ENCODE results near the gene LRRC1.
A peak's percentile ranks its signal among the peaks of the same experiment; 100 is the strongest.
"Not testable (repeated sequence)": the region's sequence is repeated elsewhere in the genome, so short reads cannot be mapped to it uniquely, and the experiment has no call there.

Gene LRRC1

GRCh38 chr6:53794720-53795339 is at the start of gene LRRC1:
Gene LRRC1 (plus strand): TSS chr6:53795005. CDS start chr6:53795257, 252 bp downstream.
- DNase-seq = peak; percentile 83 to 98 (median 90)
- intact Hi-C loops (cut with DNase I) = loop anchor here (1.0 to 10.0 kb wide), 4 partner anchors 37 to 248 kb away; partner anchors contain the start of gene GCLC

- intact Hi-C loops (cut with DNase I) = no loop called here
- no peak for DNase-seq
These were observed 48.2 kb upstream of the LRRC1 start for GRCh38 chr6:53746442-53747103.

GRCh38 chr6:53750052-53750650 is 44.7 kb upstream of the LRRC1 start:
- intact Hi-C loops (cut with DNase I) = no loop called here

DNA sequence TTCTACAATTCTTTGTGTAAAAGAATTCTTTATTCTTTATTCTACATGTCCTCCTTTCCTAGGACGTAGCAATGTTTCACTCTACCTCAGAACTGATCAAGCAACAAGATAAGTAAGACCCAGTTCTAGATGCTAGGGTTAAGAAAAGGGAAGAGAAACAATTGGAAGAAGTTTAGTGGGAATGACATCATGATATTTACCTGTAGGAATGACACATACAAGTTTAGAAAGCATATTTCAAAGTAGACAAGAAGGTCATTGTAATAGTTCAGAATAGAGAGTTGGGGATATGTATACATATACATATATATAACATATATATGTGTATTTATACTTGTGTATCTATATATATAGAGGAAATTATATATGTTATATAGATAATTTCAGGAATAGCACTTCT is 43.4 kb upstream of the LRRC1 start:
- DNase-seq = no peak
- intact Hi-C loops (cut with DNase I) = no loop called here

More at GRCh38 chr6:53750052-53750650, 44.7 kb upstream of the LRRC1 start:
- no peak for DNase-seq

GRCh38 chr6:53752440-53752839 is 42.4 kb upstream of the LRRC1 start:
- intact Hi-C loops (cut with DNase I) = no loop called here

GRCh38 chr6:53752856-53753255 is 41.9 kb upstream of the LRRC1 start:
- intact Hi-C loops (cut with DNase I) = no loop called here
- DNase-seq = no peak

More at GRCh38 chr6:53752440-53752839, 42.4 kb upstream of the LRRC1 start:
- DNase-seq = no peak

- no peak for DNase-seq
These were observed 40.5 kb upstream of the LRRC1 start for GRCh38 chr6:53754330-53754729.

DNA sequence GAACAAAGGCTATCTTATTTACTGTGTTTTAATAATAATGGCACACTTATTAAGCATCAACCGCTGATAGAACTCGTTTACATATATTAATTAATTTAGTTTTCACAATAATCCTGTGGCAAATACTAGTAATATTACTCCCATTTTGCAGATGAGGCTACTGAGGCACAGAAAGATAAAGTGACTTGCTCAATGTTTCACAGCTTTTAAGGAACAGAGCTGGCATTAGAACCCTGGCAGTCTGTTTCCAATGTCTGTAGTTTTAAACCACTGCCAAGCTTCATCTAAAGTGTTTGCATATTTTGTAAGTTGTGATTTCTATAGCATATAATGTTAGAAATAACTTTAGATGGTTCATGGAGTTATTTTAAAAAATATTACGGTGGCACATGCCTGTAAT is 38.4 kb upstream of the LRRC1 start:
- intact Hi-C loops (cut with DNase I) = no loop called here
- no peak for DNase-seq

More at GRCh38 chr6:53754330-53754729, 40.5 kb upstream of the LRRC1 start:
- intact Hi-C loops (cut with DNase I) = no loop called here

GRCh38 chr6:53758496-53758895 is 36.3 kb upstream of the LRRC1 start:
- intact Hi-C loops (cut with DNase I) = no loop called here
- no peak for DNase-seq

DNA sequence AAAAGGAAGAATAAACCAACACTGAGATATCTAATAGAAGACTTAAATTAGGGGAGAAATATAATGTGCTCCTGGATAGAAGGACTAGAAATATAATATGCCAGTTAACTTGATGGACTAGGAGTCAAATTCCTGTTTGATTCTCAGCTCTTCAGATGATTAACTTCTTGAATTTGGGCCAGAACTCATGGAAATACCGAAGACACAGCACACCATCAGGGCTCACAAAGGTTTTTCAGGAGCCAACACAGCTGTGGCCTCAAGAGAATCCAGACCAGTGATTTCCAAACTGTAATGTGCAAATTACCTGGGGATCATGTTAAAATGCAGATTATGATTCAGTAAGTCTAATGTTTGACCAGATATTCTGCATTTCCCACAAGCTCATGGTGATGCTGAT is 33.8 kb upstream of the LRRC1 start:
- DNase-seq = no peak
- intact Hi-C loops (cut with DNase I) = no loop called here

DNA sequence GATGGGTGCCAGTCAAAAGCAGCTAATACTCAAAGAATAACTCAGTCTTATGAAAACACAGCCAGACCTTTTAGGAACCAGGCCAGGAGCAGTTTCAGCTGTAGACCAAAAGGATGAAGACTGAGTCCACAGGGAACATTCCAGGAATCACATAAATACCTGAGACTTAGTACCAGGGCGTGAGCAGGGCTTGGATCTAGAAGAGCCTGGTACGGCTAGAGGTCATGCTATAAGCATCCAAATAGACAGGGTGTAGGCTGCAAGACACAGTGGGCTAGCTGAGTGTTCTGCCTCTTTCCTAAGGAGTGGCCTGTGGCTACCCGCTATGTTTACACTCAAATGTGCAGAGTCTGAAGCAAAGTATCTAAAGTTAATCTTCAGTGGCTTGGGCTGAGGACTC is 29.5 kb upstream of the LRRC1 start:
- DNase-seq = no peak

GRCh38 chr6:53766930-53767329 is 27.9 kb upstream of the LRRC1 start:
- intact Hi-C loops (cut with DNase I) = no loop called here
- no peak for DNase-seq

More for the DNA sequence above, 29.5 kb upstream of the LRRC1 start:
- intact Hi-C loops (cut with DNase I) = no loop called here

- intact Hi-C loops (cut with DNase I) = no loop called here
- DNase-seq = no peak
These were observed 26.9 kb upstream of the LRRC1 start for GRCh38 chr6:53767941-53768340.

GRCh38 chr6:53768636-53769035 is 26.2 kb upstream of the LRRC1 start:
- no peak for DNase-seq
- intact Hi-C loops (cut with DNase I) = no loop called here

- intact Hi-C loops (cut with DNase I) = no loop called here
- no peak for DNase-seq
These were observed 24.0 kb upstream of the LRRC1 start for GRCh38 chr6:53770780-53771249.

DNA sequence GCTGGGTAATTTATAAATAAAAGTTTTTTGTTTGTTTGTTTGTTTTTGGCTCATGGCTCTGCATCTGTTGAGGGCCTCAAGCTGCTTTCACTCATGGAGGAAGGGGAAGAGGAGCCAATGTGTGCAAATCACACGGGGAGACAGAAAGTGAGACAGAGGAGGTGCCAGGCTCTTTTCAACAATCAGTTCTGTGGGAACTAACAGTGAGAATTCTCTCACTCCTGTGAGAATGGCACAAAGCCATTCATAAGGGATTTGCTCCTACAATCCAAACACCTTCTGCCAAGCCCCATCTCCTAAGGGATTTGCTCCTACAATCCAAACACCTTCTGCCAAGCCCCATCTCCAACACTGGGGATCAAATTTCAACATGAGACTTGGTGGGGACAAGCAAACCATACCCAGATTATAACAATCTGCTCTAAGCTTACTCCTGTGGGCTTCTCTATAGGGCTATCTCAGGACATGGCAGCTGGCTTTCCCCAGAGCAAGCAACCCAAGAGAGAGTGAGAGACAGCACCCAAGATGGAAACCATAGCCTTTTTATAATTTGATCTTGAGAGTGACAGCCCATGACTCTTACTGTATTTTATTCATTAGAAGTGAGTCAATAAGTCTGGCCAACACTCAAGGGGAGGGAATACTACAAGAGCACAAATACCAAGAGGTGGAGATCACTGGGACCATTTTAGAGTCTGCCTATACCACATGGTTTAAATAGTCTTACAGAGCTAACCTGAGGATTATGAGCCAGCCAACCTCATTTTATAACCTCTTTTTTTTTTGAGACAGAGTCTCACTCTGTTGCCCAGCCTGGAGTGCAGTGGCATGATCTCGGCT is 22.8 kb upstream of the LRRC1 start:
- intact Hi-C loops (cut with DNase I) = no loop called here
- DNase-seq = no peak

DNA sequence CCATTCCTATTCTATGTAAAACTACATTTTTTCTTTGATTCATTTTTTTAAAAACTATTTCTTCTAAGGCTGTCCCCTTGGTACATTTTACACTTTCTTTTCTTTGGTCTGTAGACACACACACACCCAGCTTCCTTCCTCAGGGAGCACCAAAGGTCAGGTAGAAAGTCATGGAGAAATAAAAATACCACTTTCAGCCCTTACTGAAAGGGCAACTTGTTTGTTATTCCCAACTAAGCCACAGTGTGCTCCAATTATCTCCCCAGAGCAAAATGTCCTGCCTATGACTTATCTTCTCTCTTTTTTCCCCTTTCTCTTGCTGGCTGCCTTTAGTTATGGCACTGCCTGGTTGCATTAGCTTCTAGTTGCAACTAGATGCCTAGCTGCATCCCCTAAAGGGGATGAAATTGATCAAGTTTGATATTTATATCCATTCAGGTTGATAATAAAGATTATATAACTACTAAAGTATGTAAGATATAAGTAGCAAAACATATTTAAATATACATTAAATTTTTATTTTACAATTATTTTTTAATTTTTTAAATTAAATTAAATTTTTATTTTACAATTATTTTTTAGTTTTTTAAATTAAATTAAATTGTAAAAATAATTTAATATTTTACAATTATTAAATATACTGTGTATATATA is 21.6 kb upstream of the LRRC1 start:
- no peak for DNase-seq
- intact Hi-C loops (cut with DNase I) = no loop called here

- intact Hi-C loops (cut with DNase I); DNase-seq: not testable (repeated sequence)
These were observed 18.7 kb upstream of the LRRC1 start for GRCh38 chr6:53776152-53776551.

DNA sequence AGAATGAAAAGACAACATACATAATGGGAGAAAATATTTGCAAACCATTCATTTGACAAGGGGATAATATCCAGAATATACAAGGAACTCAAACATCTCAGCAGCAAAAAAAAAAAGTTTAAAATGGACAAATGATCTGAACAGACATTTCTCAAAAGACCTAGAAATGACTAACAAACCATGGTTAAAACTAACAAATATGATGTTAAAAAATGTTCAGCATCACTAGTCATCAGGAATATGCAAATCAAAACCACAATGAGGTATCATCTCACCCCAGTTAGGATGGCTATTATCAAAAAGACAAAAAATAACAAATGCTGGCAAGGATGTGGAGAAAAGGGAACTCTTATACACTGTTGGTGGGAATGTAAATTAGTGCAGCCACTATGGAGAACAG is 9.8 kb upstream of the LRRC1 start:
- DNase-seq; intact Hi-C loops (cut with DNase I): not testable (repeated sequence)

- DNase-seq = no peak
- intact Hi-C loops (cut with DNase I) = no loop called here
These were observed 8.0 kb upstream of the LRRC1 start for GRCh38 chr6:53786832-53787231.

Measured in posterior cingulate gyrus (tissue), 11 donors.